Activated CD4-positive, alpha-beta T cell treated with anti-CD3 and anti-CD28 coated beads, Interleukin-2, amount 10 ng/mL, durations not matched to agents 24 days and 14 days (primary cell): ENCODE measurements around the gene DPEP2NB. TPM values are rescaled to one million over a fixed set of nuclear protein-coding genes. Genes with fewer than 3 reads are reported as not detected.
"Not testable (repeated sequence)": the region's sequence is repeated elsewhere in the genome, so short reads cannot be mapped to it uniquely, and the experiment has no call there.

ENCODE experiments used
- DNase-seq: peaks from one replicate; pipeline ENCODE4 v3.0.0; 2022
- H3K27ac Mint-ChIP-seq: one replicate; pipeline ENCODE4 v1.8.0; 2022; ENCODE audit warnings: mild to moderate bottlenecking, mixed read lengths
- H3K27me3 Mint-ChIP-seq: one replicate; pipeline ENCODE4 v1.8.0; 2022; ENCODE audit warnings: mixed read lengths
- H3K36me3 Mint-ChIP-seq: one replicate; pipeline ENCODE4 v1.8.0; 2022; ENCODE audit warnings: low read depth, mild to moderate bottlenecking, mixed read lengths
- H3K4me1 Mint-ChIP-seq: one replicate; pipeline ENCODE4 v1.8.0; 2021; ENCODE audit warnings: mixed read lengths
- H3K4me3 Mint-ChIP-seq: one replicate; pipeline ENCODE4 v1.8.0; 2022; ENCODE audit warnings: mild to moderate bottlenecking, moderate library complexity, mixed read lengths
- H3K9me3 Mint-ChIP-seq: one replicate; pipeline ENCODE4 v1.8.0; 2021; ENCODE audit warnings: mixed read lengths
- intact Hi-C: fragments of 100-400 bp; cut with micrococcal nuclease; formaldehyde crosslinking; loops from one replicate; pipeline ENCODE4 v1.15.1; 2023
- total RNA-seq: library from RNA; stranded (reverse); gene quantifications from 2 replicates; pipeline ENCODE4 v1.2.3, GENCODE V29; 2022

Gene DPEP2NB
- total RNA-seq, 1 donor from 2014 or later: not detected

GRCh38 chr16:68000450-68000849, 15.3 kb downstream of the DPEP2NB start:
- H3K4me3 Mint-ChIP-seq: peak overlapping the region; percentile 80
- H3K27ac Mint-ChIP-seq: peak overlapping the region; percentile 84
- intact Hi-C loops: no loop called here
- peaks cover 34% of the 10 kb centered on the region for H3K4me1 Mint-ChIP-seq
- no peak for DNase-seq
- H3K36me3 Mint-ChIP-seq: no peaks in the 10 kb centered on the region
- H3K9me3 Mint-ChIP-seq: no peaks in the 10 kb centered on the region
- H3K27me3 Mint-ChIP-seq: no peaks in the 10 kb centered on the region

- Mint-ChIP-seq H3K9me3 (no peaks in the 10 kb centered on the region), H3K4me1 (peaks cover 37% of the 10 kb centered on the region), H3K27ac (peak overlapping the region; percentile 84), H3K4me3 (peak overlapping the region; percentile 80), H3K27me3 (no peaks in the 10 kb centered on the region), H3K36me3 (no peaks in the 10 kb centered on the region)
- intact Hi-C loops: loop anchor here (5.0 kb wide), 1 partner anchor 227 kb away; no protein-coding TSS in a partner anchor
- peak; percentile 68 for DNase-seq
Observed at GRCh38 chr16:67999985-68000384, 15.7 kb downstream of the DPEP2NB start.

- H3K27me3 Mint-ChIP-seq, H3K36me3 Mint-ChIP-seq, H3K9me3 Mint-ChIP-seq: not testable (repeated sequence)
- H3K4me1 Mint-ChIP-seq: peaks cover 40% of the 10 kb centered on the region
- intact Hi-C loops: loop anchor here (5.0 kb wide), 1 partner anchor 228 kb away; no protein-coding TSS in a partner anchor
- peak within 1 kb of the TSS; percentile 84 for H3K27ac Mint-ChIP-seq
- peak; percentile 84 for DNase-seq
- H3K4me3 Mint-ChIP-seq: peak within 1 kb of the TSS; percentile 80
Observed at GRCh38 chr16:67998779-67999688, 16.7 kb downstream of the DPEP2NB start, which contains the start of gene DPEP2. TSS of gene DPEP2 (minus strand) at chr16:67999484. CDS start at chr16:67993212, 6,272 bp downstream.

GRCh38 chr16:67998231-67998778, 17.4 kb downstream of the DPEP2NB start:
- H3K9me3 Mint-ChIP-seq, H3K27me3 Mint-ChIP-seq, H3K36me3 Mint-ChIP-seq, H3K4me3 Mint-ChIP-seq, DNase-seq: not testable (repeated sequence)
- intact Hi-C loops: loop anchor here (5.0 kb wide), 1 partner anchor 229 kb away; no protein-coding TSS in a partner anchor
- Mint-ChIP-seq H3K4me1 (peaks cover 46% of the 10 kb centered on the region), H3K27ac (peak overlapping the region; percentile 84)

- no peak overlapping the region for H3K27ac Mint-ChIP-seq
- intact Hi-C loops: loop anchor here (5.0 kb wide), 1 partner anchor 231 kb away; no protein-coding TSS in a partner anchor
Observed at GRCh38 chr16:67996666-67997065, 19.0 kb downstream of the DPEP2NB start.

GRCh38 chr16:67995423-67995822, 20.3 kb downstream of the DPEP2NB start:
- H3K27me3 Mint-ChIP-seq: no peaks in the 10 kb centered on the region
- H3K4me1 Mint-ChIP-seq: peaks cover 47% of the 10 kb centered on the region
- peak overlapping the region; percentile 78 for H3K27ac Mint-ChIP-seq
- H3K9me3 Mint-ChIP-seq: no peaks in the 10 kb centered on the region
- H3K36me3 Mint-ChIP-seq: no peaks in the 10 kb centered on the region
- H3K4me3 Mint-ChIP-seq: no peak overlapping the region
- no peak for DNase-seq
- intact Hi-C loops: loop anchor here (5.0 kb wide), 1 partner anchor 232 kb away; no protein-coding TSS in a partner anchor

More at GRCh38 chr16:67996666-67997065, 19.0 kb downstream of the DPEP2NB start:
- Mint-ChIP-seq H3K36me3 (no peaks in the 10 kb centered on the region), H3K4me3 (no peak overlapping the region), H3K9me3 (no peaks in the 10 kb centered on the region), H3K27me3 (no peaks in the 10 kb centered on the region), H3K4me1 (peaks cover 49% of the 10 kb centered on the region)
- no peak for DNase-seq

GRCh38 chr16:67994040-67994408, 21.7 kb downstream of the DPEP2NB start:
- peak overlapping the region; percentile 96 for H3K27ac Mint-ChIP-seq
- H3K9me3 Mint-ChIP-seq, H3K27me3 Mint-ChIP-seq, H3K36me3 Mint-ChIP-seq, intact Hi-C loops: not testable (repeated sequence)
- DNase-seq: peak; percentile 70
- H3K4me1 Mint-ChIP-seq: peaks cover 33% of the 10 kb centered on the region
- peak overlapping the region; percentile 86 for H3K4me3 Mint-ChIP-seq

- DNase-seq: peak; percentile 95
- peak overlapping the region; percentile 86 for H3K4me3 Mint-ChIP-seq
- peaks cover 29% of the 10 kb centered on the region for H3K4me1 Mint-ChIP-seq
- intact Hi-C loops: loop anchor here (1.0 to 2.0 kb wide), 3 partner anchors 29 to 71 kb away; partner anchors contain the start of genes DDX28 and DUS2
- no peaks in the 10 kb centered on the region for H3K36me3 Mint-ChIP-seq
- H3K27me3 Mint-ChIP-seq: no peaks in the 10 kb centered on the region
- H3K9me3 Mint-ChIP-seq: no peaks in the 10 kb centered on the region
- H3K27ac Mint-ChIP-seq: peak overlapping the region; percentile 96
Observed at GRCh38 chr16:67993207-67994039, 22.3 kb downstream of the DPEP2NB start.

- H3K4me1 Mint-ChIP-seq: peaks cover 31% of the 10 kb centered on the region
- H3K27ac Mint-ChIP-seq: peak overlapping the region; percentile 76
- H3K9me3 Mint-ChIP-seq: no peaks in the 10 kb centered on the region
- intact Hi-C loops: loop anchor here (1.0 to 2.0 kb wide), 3 partner anchors 30 to 72 kb away; partner anchors contain the start of genes DDX28 and DUS2
- no peaks in the 10 kb centered on the region for H3K36me3 Mint-ChIP-seq
- H3K4me3 Mint-ChIP-seq: peak overlapping the region; percentile 34
- H3K27me3 Mint-ChIP-seq: no peaks in the 10 kb centered on the region
- DNase-seq: no peak
Observed at GRCh38 chr16:67992661-67993206, 23.0 kb downstream of the DPEP2NB start.

GRCh38 chr16:67990018-67990386, 25.7 kb downstream of the DPEP2NB start:
- H3K4me1 Mint-ChIP-seq: peaks cover 18% of the 10 kb centered on the region
- no peak overlapping the region for H3K27ac Mint-ChIP-seq
- H3K36me3 Mint-ChIP-seq: no peaks in the 10 kb centered on the region
- no peak overlapping the region for H3K4me3 Mint-ChIP-seq
- H3K27me3 Mint-ChIP-seq: no peaks in the 10 kb centered on the region
- intact Hi-C loops: no loop called here
- no peaks in the 10 kb centered on the region for H3K9me3 Mint-ChIP-seq
- no peak for DNase-seq

GRCh38 chr16:67989322-67990017, 26.2 kb downstream of the DPEP2NB start:
- Mint-ChIP-seq H3K9me3 (no peaks in the 10 kb centered on the region), H3K36me3 (no peaks in the 10 kb centered on the region), H3K4me3 (no peak overlapping the region), H3K27ac (no peak overlapping the region), H3K27me3 (no peaks in the 10 kb centered on the region), H3K4me1 (peaks cover 17% of the 10 kb centered on the region)
- DNase-seq: no peak
- intact Hi-C loops: no loop called here

GRCh38 chr16:67988675-67989074, 27.0 kb downstream of the DPEP2NB start:
- intact Hi-C loops: no loop called here
- DNase-seq: no peak
- H3K27ac Mint-ChIP-seq: no peak overlapping the region
- no peaks in the 10 kb centered on the region for H3K9me3 Mint-ChIP-seq
- H3K36me3 Mint-ChIP-seq: no peaks in the 10 kb centered on the region
- peaks cover 17% of the 10 kb centered on the region for H3K4me1 Mint-ChIP-seq
- H3K27me3 Mint-ChIP-seq: no peaks in the 10 kb centered on the region
- no peak overlapping the region for H3K4me3 Mint-ChIP-seq
